ENCODE results near the gene TMPRSS3. TPM values are rescaled to one million over a fixed set of nuclear protein-coding genes. Genes with fewer than 3 reads are reported as not detected.

TMPRSS3 gene
- total RNA-seq, 2 experiments from 2014 or later: 9.9 to 10.1 TPM

- ChIA-PET POLR2A (interaction anchor here (1.1 kb wide), 1 partner anchor 15 kb away, joined by 4 read pairs; no protein-coding TSS in a partner anchor), CTCF (no interaction called here)
- Mint-ChIP-seq H3K4me1 (ENCODE audit: low read depth) (peaks cover 48% of the 10 kb centered on the region), H3K27me3 (ENCODE audit: low read depth) (no peaks in the 10 kb centered on the region), H3K36me3 (ENCODE audit: low read depth) (peaks cover 44% of the 10 kb centered on the region), H3K27ac (peak overlapping the region; percentile 92), H3K9me3 (ENCODE audit: insufficient read depth) (no peaks in the 10 kb centered on the region), H3K4me3 (peak overlapping the region; percentile 95)
- no peak for ATAC-seq
- no peak for DNase-seq
These were observed 11.6 kb upstream of the TMPRSS3 start for GRCh38 chr21:42407476-42407875.

DNA sequence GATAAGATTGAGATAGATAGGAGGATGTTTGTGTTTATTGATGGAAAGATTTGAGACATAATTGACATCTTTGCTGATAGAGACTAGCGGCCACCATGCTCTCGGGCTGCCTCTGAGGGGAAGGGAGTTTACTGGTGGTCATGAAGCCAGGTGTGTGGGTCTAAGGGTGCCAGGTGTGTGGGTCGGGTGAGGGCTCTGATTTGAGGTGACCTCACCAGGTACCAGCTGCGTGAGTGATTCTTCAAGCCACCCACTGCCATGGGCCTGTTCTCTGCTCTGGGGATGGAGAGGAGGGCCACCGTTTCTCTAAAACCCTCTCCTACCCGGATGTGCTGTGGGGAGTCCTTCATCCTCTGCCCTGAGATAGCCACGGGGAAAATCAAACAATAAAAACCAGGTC, 11.0 kb upstream of the TMPRSS3 start:
- no peaks in the 10 kb centered on the region for H3K27me3 Mint-ChIP-seq (ENCODE audit: low read depth)
- H3K27ac Mint-ChIP-seq: peak overlapping the region; percentile 92
- DNase-seq (no peak), ATAC-seq (no peak)
- ChIA-PET CTCF (interaction anchor here (0.6 kb wide), 1 partner anchor 559 kb away, joined by 3 read pairs; no protein-coding TSS in a partner anchor), POLR2A (interaction anchor here (1.1 to 3.8 kb wide), 2 partner anchors 14 to 18 kb away, joined by 4 to 83 read pairs; no protein-coding TSS in a partner anchor)
- H3K4me1 Mint-ChIP-seq (ENCODE audit: low read depth): peaks cover 49% of the 10 kb centered on the region
- peak overlapping the region; percentile 95 for H3K4me3 Mint-ChIP-seq
- H3K36me3 Mint-ChIP-seq (ENCODE audit: low read depth): peaks cover 46% of the 10 kb centered on the region
- H3K9me3 Mint-ChIP-seq (ENCODE audit: insufficient read depth): peaks cover 3% of the 10 kb centered on the region

GRCh38 chr21:42406201-42406621, 10.4 kb upstream of the TMPRSS3 start:
- CTCF ChIA-PET: interaction anchor here (0.6 to 4.7 kb wide), 2 partner anchors 17 to 560 kb away, joined by 3 to 76 read pairs; no protein-coding TSS in a partner anchor
- Mint-ChIP-seq H3K27me3 (ENCODE audit: low read depth) (no peaks in the 10 kb centered on the region), H3K4me1 (ENCODE audit: low read depth) (peaks cover 55% of the 10 kb centered on the region), H3K4me3 (peak overlapping the region; percentile 95), H3K27ac (peak overlapping the region; percentile 92), H3K9me3 (ENCODE audit: insufficient read depth) (peaks cover 9% of the 10 kb centered on the region), H3K36me3 (ENCODE audit: low read depth) (peaks cover 53% of the 10 kb centered on the region)
- POLR2A ChIA-PET: interaction anchor here (3.8 to 4.5 kb wide), 2 partner anchors 11 to 19 kb away, joined by 83 to 97 read pairs; no protein-coding TSS in a partner anchor
- peak; percentile 68 for ATAC-seq
- peak; percentile 80 for DNase-seq

DNA sequence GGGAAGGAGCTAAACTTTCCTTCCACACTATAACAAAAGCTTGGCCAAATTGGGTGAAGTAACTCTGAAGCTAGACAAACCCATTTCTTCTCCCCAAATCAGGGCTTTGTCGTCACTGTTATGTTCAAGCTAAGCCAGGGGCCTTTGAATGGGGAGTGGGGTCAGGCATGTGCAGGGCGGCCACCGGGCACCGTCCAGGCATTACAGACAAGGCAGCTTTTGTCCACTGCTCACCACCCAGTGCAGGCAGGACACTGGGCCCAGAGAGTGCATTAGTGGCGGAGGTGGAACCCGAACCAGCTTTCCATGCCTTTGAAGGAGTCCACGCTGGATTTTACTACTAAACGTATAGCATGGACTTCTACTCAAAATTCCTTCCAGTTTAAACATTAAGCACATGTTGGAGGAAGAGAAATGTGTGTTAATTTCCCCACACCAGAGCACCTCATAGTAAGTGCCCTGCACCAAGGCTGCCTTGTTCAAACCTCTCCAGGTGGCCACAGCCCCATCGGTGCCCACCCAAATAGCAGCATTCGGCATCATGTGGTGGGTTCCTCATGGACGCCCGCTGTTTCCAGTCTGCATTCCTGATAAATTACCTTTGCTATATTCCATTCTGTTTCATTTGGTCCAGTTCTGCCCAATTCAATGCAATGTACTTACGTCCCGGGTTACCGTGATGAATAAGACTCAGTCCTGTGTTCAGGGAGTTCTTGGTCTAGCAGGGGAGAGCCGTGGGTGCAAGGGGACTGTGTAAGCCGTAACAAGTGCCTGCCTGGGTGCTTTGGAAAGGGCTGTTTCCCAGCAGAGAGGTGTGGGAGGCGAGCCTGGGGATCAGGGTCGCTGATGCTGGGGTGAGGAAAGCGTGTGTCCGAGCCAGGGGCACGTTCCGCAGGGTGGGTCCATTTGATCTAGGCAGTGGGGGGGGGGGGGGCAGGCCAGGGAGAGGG, 9.5 kb upstream of the TMPRSS3 start:
- ChIA-PET POLR2A (interaction anchor here (0.6 to 4.5 kb wide), 13 partner anchors 12 to 215 kb away, joined by 3 to 97 read pairs (median 6); no protein-coding TSS in a partner anchor), CTCF (interaction anchor here (1.0 to 4.7 kb wide), 11 partner anchors 11 to 288 kb away, joined by 3 to 76 read pairs (median 6); no protein-coding TSS in a partner anchor)
- Mint-ChIP-seq H3K4me3 (peak overlapping the region; percentile 95), H3K27ac (peak overlapping the region; percentile 92), H3K36me3 (ENCODE audit: low read depth) (peaks cover 56% of the 10 kb centered on the region), H3K27me3 (ENCODE audit: low read depth) (no peaks in the 10 kb centered on the region), H3K9me3 (ENCODE audit: insufficient read depth) (peaks cover 9% of the 10 kb centered on the region), H3K4me1 (ENCODE audit: low read depth) (peaks cover 60% of the 10 kb centered on the region)
- ATAC-seq (peak; percentile 4), DNase-seq (no peak)

DNA sequence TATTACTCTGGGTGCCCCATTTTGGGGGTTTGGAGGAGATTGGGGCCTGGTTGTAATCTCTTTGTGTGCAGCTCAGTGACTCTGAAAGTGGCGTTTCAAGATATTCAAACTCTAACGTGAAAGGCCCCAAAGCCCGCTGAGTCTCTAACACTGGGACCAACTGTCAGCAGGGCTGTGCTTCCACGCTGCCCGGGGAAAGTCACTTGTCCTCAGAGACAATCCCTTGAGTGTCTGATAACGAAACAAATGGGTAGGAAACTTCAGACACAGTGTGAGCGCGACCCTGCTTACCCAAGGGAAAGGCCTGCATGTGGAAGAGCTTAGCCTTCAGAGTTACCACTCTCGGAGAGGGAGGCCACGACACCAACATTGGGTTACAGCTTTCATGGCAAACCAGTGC, 8.7 kb upstream of the TMPRSS3 start:
- H3K27me3 Mint-ChIP-seq (ENCODE audit: low read depth): no peaks in the 10 kb centered on the region
- peak overlapping the region; percentile 92 for H3K27ac Mint-ChIP-seq
- ATAC-seq: peak; percentile 22
- DNase-seq: peak; percentile 51
- peaks cover 57% of the 10 kb centered on the region for H3K4me1 Mint-ChIP-seq (ENCODE audit: low read depth)
- POLR2A ChIA-PET: interaction anchor here (0.6 to 4.5 kb wide), 23 partner anchors 11 to 280 kb away, joined by 3 to 97 read pairs (median 4); partner anchors contain the start of gene SLC37A1
- peak overlapping the region; percentile 95 for H3K4me3 Mint-ChIP-seq
- peaks cover 57% of the 10 kb centered on the region for H3K36me3 Mint-ChIP-seq (ENCODE audit: low read depth)
- peaks cover 9% of the 10 kb centered on the region for H3K9me3 Mint-ChIP-seq (ENCODE audit: insufficient read depth)
- CTCF ChIA-PET: interaction anchor here (0.7 to 4.7 kb wide), 20 partner anchors 9 to 287 kb away, joined by 3 to 76 read pairs (median 5); no protein-coding TSS in a partner anchor

DNA sequence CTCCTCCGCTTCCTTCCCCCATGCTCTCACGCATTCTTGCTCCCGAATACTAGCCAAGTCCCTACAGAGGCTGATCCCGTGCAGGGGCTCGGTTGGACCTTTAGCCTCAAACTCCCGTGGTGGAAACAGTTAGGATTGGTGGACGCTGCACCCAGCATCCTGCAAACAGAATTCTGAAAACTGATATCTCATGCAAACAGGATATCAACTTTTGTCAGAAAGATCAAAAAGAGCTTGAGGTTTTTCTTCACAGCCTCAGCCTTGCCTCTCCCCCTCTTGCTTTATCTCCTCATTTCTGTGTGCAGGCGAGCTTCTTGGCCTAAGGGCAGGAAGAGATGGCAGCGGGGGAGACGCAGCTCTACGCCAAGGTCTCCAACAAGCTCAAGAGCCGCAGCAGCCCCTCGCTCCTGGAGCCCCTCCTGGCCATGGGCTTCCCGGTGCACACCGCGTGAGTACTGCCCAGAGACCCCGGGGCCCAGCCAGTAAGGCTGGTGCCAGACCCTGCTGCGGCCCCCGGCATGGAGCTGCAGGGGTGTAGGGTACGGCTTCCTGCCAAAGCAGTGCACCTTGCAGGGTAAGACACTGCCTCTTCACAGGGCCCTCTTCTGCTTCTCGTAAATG, 7.9 kb upstream of the TMPRSS3 start, which contains the start of gene UBASH3A:
Gene UBASH3A (plus strand): TSS at position 292 of the 621 bp plus-strand sequence. CDS start 44 bp downstream, at position 336.
- H3K4me3 Mint-ChIP-seq: peak within 1 kb of the TSS; percentile 95
- ATAC-seq: peak; percentile 72

GRCh38 chr21:42401820-42402251, 6.0 kb upstream of the TMPRSS3 start:
- Mint-ChIP-seq H3K27ac (peak overlapping the region; percentile 77), H3K27me3 (ENCODE audit: low read depth) (no peaks in the 10 kb centered on the region), H3K9me3 (ENCODE audit: insufficient read depth) (peaks cover 9% of the 10 kb centered on the region), H3K4me1 (ENCODE audit: low read depth) (peaks cover 57% of the 10 kb centered on the region), H3K4me3 (peak overlapping the region; percentile 7), H3K36me3 (ENCODE audit: low read depth) (peaks cover 47% of the 10 kb centered on the region)
- ChIA-PET CTCF (interaction anchor here (0.7 to 4.7 kb wide), 2 partner anchors 9 to 22 kb away, joined by 4 to 76 read pairs; no protein-coding TSS in a partner anchor), POLR2A (interaction anchor here (4.2 to 4.5 kb wide), 2 partner anchors 9 to 16 kb away, joined by 52 to 97 read pairs; no protein-coding TSS in a partner anchor)
- ATAC-seq (no peak), DNase-seq (no peak)

More for the DNA sequence above, 7.9 kb upstream of the TMPRSS3 start, which contains the start of gene UBASH3A:
- peaks cover 9% of the 10 kb centered on the region for H3K9me3 Mint-ChIP-seq (ENCODE audit: insufficient read depth)
- no peaks in the 10 kb centered on the region for H3K27me3 Mint-ChIP-seq (ENCODE audit: low read depth)
- CTCF ChIA-PET: interaction anchor here (0.6 to 4.7 kb wide), 24 partner anchors 10 to 286 kb away, joined by 3 to 76 read pairs (median 5); no protein-coding TSS in a partner anchor
- POLR2A ChIA-PET: interaction anchor here (0.7 to 4.5 kb wide), 26 partner anchors 10 to 281 kb away, joined by 3 to 97 read pairs (median 4); partner anchors contain the start of genes ABCG1 and SLC37A1
- peak; percentile 78 for DNase-seq
- peaks cover 59% of the 10 kb centered on the region for H3K36me3 Mint-ChIP-seq (ENCODE audit: low read depth)
- peaks cover 59% of the 10 kb centered on the region for H3K4me1 Mint-ChIP-seq (ENCODE audit: low read depth)
- H3K27ac Mint-ChIP-seq: peak within 1 kb of the TSS; percentile 92

DNA sequence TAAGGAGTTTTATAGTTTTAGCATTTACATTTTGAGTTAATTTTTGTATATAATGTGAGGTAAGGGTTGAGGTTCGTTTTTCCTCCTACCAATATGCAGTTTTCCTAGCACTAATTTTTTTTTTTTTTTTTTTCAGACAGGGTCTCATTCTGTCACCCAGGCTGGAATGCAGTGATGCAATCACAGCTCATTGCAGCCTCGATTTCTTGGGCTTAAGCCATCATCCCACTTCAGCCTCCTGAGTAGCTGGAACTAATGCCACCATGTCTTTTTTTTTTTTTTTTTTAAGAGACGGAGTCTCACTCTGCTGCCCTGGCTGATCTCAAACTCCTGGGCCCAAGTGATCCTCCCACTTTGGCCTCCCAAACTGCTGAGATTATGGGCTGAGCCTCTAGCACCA, 5.3 kb upstream of the TMPRSS3 start:
- ChIA-PET POLR2A (interaction anchor here (4.2 kb wide), 1 partner anchor 8 kb away, joined by 52 read pairs; no protein-coding TSS in a partner anchor), CTCF (interaction anchor here (1.3 kb wide), 1 partner anchor 162 kb away, joined by 3 read pairs; no protein-coding TSS in a partner anchor)
- no peak for ATAC-seq
- no peak for DNase-seq
- H3K4me3 Mint-ChIP-seq: no peak overlapping the region
- H3K27ac Mint-ChIP-seq: no peak overlapping the region
- H3K36me3 Mint-ChIP-seq (ENCODE audit: low read depth): peaks cover 40% of the 10 kb centered on the region
- H3K9me3 Mint-ChIP-seq (ENCODE audit: insufficient read depth): peaks cover 9% of the 10 kb centered on the region
- H3K4me1 Mint-ChIP-seq (ENCODE audit: low read depth): peaks cover 56% of the 10 kb centered on the region
- H3K27me3 Mint-ChIP-seq (ENCODE audit: low read depth): no peaks in the 10 kb centered on the region

GRCh38 chr21:42400525-42400924, 4.7 kb upstream of the TMPRSS3 start:
- Mint-ChIP-seq H3K36me3 (ENCODE audit: low read depth) (peaks cover 35% of the 10 kb centered on the region), H3K27ac (no peak overlapping the region), H3K27me3 (ENCODE audit: low read depth) (no peaks in the 10 kb centered on the region), H3K4me1 (ENCODE audit: low read depth) (peaks cover 56% of the 10 kb centered on the region), H3K9me3 (ENCODE audit: insufficient read depth) (peaks cover 9% of the 10 kb centered on the region), H3K4me3 (no peak overlapping the region)
- POLR2A ChIA-PET: interaction anchor here (0.6 kb wide), 1 partner anchor 12 kb away, joined by 3 read pairs; no protein-coding TSS in a partner anchor
- ATAC-seq: no peak
- no peak for DNase-seq
- CTCF ChIA-PET: interaction anchor here (1.0 to 1.3 kb wide), 2 partner anchors 19 to 162 kb away, joined by 3 to 4 read pairs; no protein-coding TSS in a partner anchor

DNA sequence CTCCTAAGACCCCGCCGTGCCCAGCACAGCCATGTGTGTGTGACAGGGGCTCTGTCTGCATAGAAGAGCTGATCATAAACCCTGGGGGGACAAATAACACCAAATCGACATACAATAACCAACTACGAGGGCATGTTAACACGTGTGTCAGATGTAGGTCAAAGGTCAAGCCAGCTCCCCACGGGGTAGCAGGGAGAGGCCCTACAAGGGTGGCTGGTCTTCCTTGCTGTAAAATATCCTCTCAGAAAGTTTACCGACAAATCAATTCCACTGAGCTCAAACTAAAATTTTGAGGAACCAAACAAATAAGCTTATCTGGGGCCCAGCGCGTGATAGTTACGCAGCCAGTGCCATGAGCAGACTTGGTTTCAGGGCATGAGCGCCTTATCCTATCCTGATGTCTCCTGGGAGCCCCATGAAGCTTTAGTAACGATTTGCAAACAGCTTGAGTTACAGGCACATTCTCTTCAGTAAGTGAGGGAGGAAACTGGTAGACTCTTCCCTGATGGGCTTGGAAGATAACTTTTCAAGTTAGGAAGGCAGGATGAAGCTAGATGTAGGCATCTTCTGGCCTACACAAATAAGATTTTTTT, 2.7 kb upstream of the TMPRSS3 start:
- H3K36me3 Mint-ChIP-seq (ENCODE audit: low read depth): peaks cover 24% of the 10 kb centered on the region
- H3K9me3 Mint-ChIP-seq (ENCODE audit: insufficient read depth): peaks cover 9% of the 10 kb centered on the region
- no peak for ATAC-seq
- no peaks in the 10 kb centered on the region for H3K27me3 Mint-ChIP-seq (ENCODE audit: low read depth)
- peaks cover 61% of the 10 kb centered on the region for H3K4me1 Mint-ChIP-seq (ENCODE audit: low read depth)
- POLR2A ChIA-PET: interaction anchor here (0.7 to 1.2 kb wide), 4 partner anchors 11 to 26 kb away, joined by 3 read pairs; no protein-coding TSS in a partner anchor
- DNase-seq: no peak
- no peak overlapping the region for H3K4me3 Mint-ChIP-seq
- peak overlapping the region; percentile 50 for H3K27ac Mint-ChIP-seq
- CTCF ChIA-PET: interaction anchor here (0.7 to 1.2 kb wide), 7 partner anchors 13 to 61 kb away, joined by 3 to 5 read pairs (median 4); no protein-coding TSS in a partner anchor

Measured in activated CD8-positive, alpha-beta T cell treated with anti-CD3 and anti-CD28 coated beads, Interleukin-2, amount 10 ng/mL, durations not matched to agents 7 days and 5 days (primary cell).